Liver (tissue), 9 donors: ENCODE data around the gene UTF1. TPM values are rescaled to one million over a fixed set of nuclear protein-coding genes. Genes with fewer than 3 reads are reported as not detected.
A peak's percentile ranks its signal among the peaks of the same experiment; 100 is the strongest.

Source experiments
- DNase-seq: peaks from one replicate; pipeline ENCODE4 v3.0.0-alpha.2; 2017; ENCODE audit warnings: low spot score
- H3K27ac ChIP-seq, 2 donors: one replicate each; pipeline ENCODE4 v1.7.0; 2013; ENCODE audit warnings: inconsistent platforms in 2 of 2, low read length in 2 of 2, control low read depth in 1 of 2, low read depth in 1 of 2, mild to moderate bottlenecking in 1 of 2
- H3K27me3 ChIP-seq, 4 donors: one replicate each; pipeline versions ENCODE4 v1.6.1 to v1.7.0; 2013; ENCODE audit warnings: low read length in 3 of 4, inconsistent platforms in 1 of 4, mild to moderate bottlenecking in 1 of 4, moderate library complexity in 1 of 4; ENCODE audit not compliant: control insufficient read depth in 4 of 4, insufficient read depth in 4 of 4
- H3K36me3 ChIP-seq, 4 donors: one replicate each; pipeline versions ENCODE4 v1.6.1 to v1.7.0; 2013; ENCODE audit warnings: low read length in 3 of 4, mild to moderate bottlenecking in 3 of 4, low read depth in 1 of 4, moderate library complexity in 1 of 4; ENCODE audit not compliant: control insufficient read depth in 4 of 4, insufficient read depth in 3 of 4
- H3K4me1 ChIP-seq, 4 donors: one replicate each; pipeline versions ENCODE4 v1.6.1 to v1.7.0; 2013; ENCODE audit warnings: low read length in 3 of 4, mild to moderate bottlenecking in 3 of 4, moderate library complexity in 1 of 4; ENCODE audit not compliant: control insufficient read depth in 4 of 4, insufficient read depth in 4 of 4
- H3K4me3 ChIP-seq, 3 donors: one replicate each; pipeline versions ENCODE4 v1.6.1 to v1.7.0; 2013; ENCODE audit warnings: low read length in 3 of 3, control low read depth in 1 of 3, low read depth in 1 of 3, mild to moderate bottlenecking in 1 of 3
- H3K9ac ChIP-seq, 2 donors: one replicate each; pipeline ENCODE4 v1.7.0; 2013; ENCODE audit warnings: low read length in 2 of 2, mild to moderate bottlenecking in 2 of 2, moderate library complexity in 2 of 2, control low read depth in 1 of 2, low read depth in 1 of 2
- H3K9me3 ChIP-seq, 4 donors: one replicate each; pipeline versions ENCODE4 v1.6.1 to v1.7.0; 2013; ENCODE audit warnings: low read length in 3 of 4; ENCODE audit not compliant: control insufficient read depth in 4 of 4
- EGR1 ChIP-seq, 2 donors: IDR thresholded peaks; 2 replicates each; pipeline ENCODE4 v1.6.1; 2016 to 2018; ENCODE audit warnings: antibody characterized with exemption in 2 of 2, low read depth in 2 of 2
- GABPA ChIP-seq, 2 donors: IDR thresholded peaks in 1 of 2; conservative IDR thresholded peaks in 1 of 2; 2 replicates each; pipeline ENCODE4 v1.6.1; 2016; ENCODE audit warnings: antibody characterized with exemption in 2 of 2, mild to moderate bottlenecking in 1 of 2, moderate library complexity in 1 of 2
- HNF4G ChIP-seq: IDR thresholded peaks from 2 replicates; pipeline ENCODE4 v1.6.1; 2016; ENCODE audit warnings: antibody characterized with exemption
- JUND ChIP-seq, 2 donors: IDR thresholded peaks; 2 replicates each; pipeline ENCODE4 v1.6.1; 2016; ENCODE audit warnings: antibody characterized with exemption in 2 of 2
- RAD21 ChIP-seq, 2 donors: IDR thresholded peaks; 2 replicates each; pipeline ENCODE4 v1.6.1; 2016; ENCODE audit warnings: antibody characterized with exemption in 2 of 2, mild to moderate bottlenecking in 2 of 2
- RXRA ChIP-seq, 2 donors: IDR thresholded peaks; 2 replicates each; pipeline ENCODE4 v1.6.1; 2017 to 2018; ENCODE audit warnings: antibody characterized with exemption in 2 of 2, mild to moderate bottlenecking in 1 of 2
- YY1 ChIP-seq: IDR thresholded peaks from 2 replicates; pipeline ENCODE4 v1.6.1; 2016; ENCODE audit warnings: antibody characterized with exemption, mild to moderate bottlenecking
- WGBS: extraction: QIAGEN DNeasy Blood & Tissue Kit; methylation state at CpG from one replicate; pipeline ENCODE4 v1.1.7; 2013; 5-methylcytosine and 5-hydroxymethylcytosine counted together
- polyA plus RNA-seq, 2 donors: library from polyadenylated mRNA; stranded (reverse) in 1 of 2; unstranded in 1 of 2; fragments of 200-250 nt in 1 of 2; fragments of >200 nt in 1 of 2; fragmentation: Nextera tagmentation in 1 of 2; extraction: Ambion mirVana in 1 of 2; gene quantifications; one replicate each; pipeline versions ENCODE4 v1.2.1 to v1.2.3, GENCODE V29; 2013 to 2015
- total RNA-seq, 2 donors: library from RNA; depleted of rRNA; stranded (reverse); fragments of >200 nt; gene quantifications; one replicate each; pipeline ENCODE4 v1.2.3, GENCODE V29; 2014
- TF ChIP-seq, protein P1 (sequence below): IDR thresholded peaks from 2 replicates; pipeline ENCODE4 v1.6.1; 2016; ENCODE audit warnings: antibody characterized with exemption, mild to moderate bottlenecking
- TF ChIP-seq, protein P2 (sequence below): IDR thresholded peaks from 2 replicates; pipeline ENCODE4 v1.6.1; 2016; ENCODE audit warnings: antibody characterized with exemption
- donor health status: healthy.
- donor health status: healthy.
- donor health status: healthy.
- donor health status: healthy.
- donor health status: healthy.

UTF1 gene
- total and polyA plus RNA-seq, 4 donors: not detected

DNA sequence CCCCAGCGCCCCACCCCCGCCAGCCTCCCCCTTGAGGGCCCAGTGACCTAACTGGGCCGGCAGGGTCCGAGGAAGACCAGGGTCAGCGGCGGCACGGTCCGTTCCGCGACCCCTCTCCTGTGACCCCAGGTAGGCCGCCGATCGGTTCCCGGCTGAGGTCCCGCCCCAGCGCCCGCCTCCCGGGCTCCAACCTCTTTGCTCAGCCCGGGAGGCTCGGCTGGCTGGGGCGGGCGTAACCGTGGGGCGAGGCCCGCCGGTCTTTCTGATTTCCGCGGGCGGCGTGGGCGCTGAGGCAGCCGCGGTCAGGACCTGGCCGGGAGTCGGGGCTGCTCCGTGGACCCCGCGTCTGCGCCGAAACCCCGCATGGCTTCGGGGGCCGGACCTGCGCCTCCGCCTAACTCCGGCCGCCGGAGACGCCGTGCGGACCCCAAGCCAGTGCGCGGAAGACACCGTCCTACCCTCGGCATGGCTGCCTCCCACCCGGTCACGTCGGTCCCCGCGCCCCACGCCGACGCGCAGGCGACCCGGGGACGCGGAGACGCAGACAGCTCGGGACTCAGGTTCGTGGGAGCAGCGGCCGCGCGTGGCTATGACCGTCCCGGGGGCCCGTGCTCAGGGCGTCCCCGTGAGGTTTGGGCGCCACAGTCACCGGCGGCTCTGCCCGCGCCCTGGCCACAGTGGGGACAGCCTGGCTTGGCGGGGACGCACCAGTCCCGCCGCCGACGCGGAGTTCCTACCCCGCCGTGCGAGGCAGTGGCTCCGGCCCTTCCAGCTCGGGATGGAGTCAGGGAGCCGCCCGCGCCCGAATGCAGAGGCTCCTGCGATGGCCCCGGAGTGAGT, 6.6 kb downstream of the UTF1 start:
- H3K36me3 ChIP-seq: no peaks in the 10 kb centered on the region
- H3K4me3 ChIP-seq: peak overlapping the region in 1 of 3 donors; percentile 16
- DNase-seq: no peak
- H3K9me3 ChIP-seq: no peaks in the 10 kb centered on the region
- no peak overlapping the region for H3K27ac ChIP-seq
- WGBS: 2% methylated on average over 103 of the region's 103 CpGs
- TF ChIP-seq, protein P1, sequence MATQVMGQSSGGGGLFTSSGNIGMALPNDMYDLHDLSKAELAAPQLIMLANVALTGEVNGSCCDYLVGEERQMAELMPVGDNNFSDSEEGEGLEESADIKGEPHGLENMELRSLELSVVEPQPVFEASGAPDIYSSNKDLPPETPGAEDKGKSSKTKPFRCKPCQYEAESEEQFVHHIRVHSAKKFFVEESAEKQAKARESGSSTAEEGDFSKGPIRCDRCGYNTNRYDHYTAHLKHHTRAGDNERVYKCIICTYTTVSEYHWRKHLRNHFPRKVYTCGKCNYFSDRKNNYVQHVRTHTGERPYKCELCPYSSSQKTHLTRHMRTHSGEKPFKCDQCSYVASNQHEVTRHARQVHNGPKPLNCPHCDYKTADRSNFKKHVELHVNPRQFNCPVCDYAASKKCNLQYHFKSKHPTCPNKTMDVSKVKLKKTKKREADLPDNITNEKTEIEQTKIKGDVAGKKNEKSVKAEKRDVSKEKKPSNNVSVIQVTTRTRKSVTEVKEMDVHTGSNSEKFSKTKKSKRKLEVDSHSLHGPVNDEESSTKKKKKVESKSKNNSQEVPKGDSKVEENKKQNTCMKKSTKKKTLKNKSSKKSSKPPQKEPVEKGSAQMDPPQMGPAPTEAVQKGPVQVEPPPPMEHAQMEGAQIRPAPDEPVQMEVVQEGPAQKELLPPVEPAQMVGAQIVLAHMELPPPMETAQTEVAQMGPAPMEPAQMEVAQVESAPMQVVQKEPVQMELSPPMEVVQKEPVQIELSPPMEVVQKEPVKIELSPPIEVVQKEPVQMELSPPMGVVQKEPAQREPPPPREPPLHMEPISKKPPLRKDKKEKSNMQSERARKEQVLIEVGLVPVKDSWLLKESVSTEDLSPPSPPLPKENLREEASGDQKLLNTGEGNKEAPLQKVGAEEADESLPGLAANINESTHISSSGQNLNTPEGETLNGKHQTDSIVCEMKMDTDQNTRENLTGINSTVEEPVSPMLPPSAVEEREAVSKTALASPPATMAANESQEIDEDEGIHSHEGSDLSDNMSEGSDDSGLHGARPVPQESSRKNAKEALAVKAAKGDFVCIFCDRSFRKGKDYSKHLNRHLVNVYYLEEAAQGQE: no peak
- TF ChIP-seq JUND (IDR thresholded peaks at IDR 0.05) (no peak), GABPA (IDR thresholded peaks at IDR 0.05 in 1 of 2, conservative IDR thresholded peaks at IDR 0.05 in 1 of 2) (no peak), RXRA (IDR thresholded peaks at IDR 0.05) (no peak)
- TF ChIP-seq, protein P2, sequence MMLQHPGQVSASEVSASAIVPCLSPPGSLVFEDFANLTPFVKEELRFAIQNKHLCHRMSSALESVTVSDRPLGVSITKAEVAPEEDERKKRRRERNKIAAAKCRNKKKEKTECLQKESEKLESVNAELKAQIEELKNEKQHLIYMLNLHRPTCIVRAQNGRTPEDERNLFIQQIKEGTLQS: no peak
- no peak overlapping the region for H3K9ac ChIP-seq
- peaks cover 4 to 17% (median 11%) of the 10 kb centered on the region in 4 donors for H3K4me1 ChIP-seq
- H3K27me3 ChIP-seq: peaks cover 0 to 33% (median 0%) of the 10 kb centered on the region in 4 donors

- H3K9ac ChIP-seq: no peak overlapping the region
- peaks cover 4 to 17% (median 11%) of the 10 kb centered on the region in 4 donors for H3K4me1 ChIP-seq
- no peaks in the 10 kb centered on the region for H3K9me3 ChIP-seq
- no peak for DNase-seq
- no peak overlapping the region for H3K4me3 ChIP-seq
- H3K27ac ChIP-seq: no peak overlapping the region
- H3K27me3 ChIP-seq: peaks cover 0 to 33% (median 0%) of the 10 kb centered on the region in 4 donors
- no peak for TF ChIP-seq HNF4G
- no peaks in the 10 kb centered on the region for H3K36me3 ChIP-seq
- 5% methylated on average over 32 of the region's 32 CpGs for WGBS
Observed at GRCh38 chr10:133237241-133237587, 7.2 kb downstream of the UTF1 start.

DNA sequence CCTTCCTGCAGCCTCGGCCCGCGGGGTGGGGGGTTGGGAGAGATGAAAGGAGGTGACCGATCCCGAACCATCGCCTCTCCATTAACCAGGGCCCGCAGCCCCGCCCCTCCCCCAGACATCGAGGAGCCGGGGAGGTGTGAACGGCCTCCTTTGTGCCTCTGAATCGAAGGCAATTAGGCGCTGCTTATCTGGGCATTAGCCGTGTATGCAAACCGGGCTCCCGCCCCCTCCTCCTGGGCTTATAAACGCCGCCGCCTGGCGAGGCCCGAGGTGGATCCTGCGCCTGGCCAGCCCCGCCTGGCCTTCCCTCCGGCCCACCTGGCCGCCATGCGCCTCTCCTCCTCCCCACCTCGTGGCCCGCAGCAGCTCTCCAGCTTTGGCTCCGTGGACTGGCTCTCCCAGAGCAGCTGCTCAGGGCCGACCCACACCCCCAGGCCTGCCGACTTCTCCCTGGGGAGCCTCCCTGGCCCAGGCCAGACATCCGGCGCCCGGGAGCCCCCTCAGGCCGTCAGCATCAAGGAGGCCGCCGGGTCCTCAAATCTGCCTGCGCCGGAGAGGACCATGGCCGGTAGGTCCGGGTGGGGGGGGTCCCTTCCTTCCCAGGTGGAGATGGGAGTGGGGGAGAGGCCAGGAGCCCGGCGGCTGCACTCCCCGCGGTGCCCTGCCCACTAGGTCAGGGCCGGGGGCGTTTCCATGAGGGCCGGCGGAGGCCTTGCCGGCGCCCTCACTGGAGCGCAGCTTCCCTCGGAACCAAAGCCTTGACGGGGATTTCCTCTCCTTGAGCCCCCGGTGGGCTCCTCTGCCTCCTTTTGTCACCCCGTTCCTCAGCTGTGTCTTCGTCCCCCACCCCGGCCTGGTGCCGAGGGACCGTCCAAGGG, 7.8 kb downstream of the UTF1 start, which contains the start of gene VENTX:
VENTX (plus strand) TSS at position 268 of the 878 bp plus-strand sequence; CDS start at position 328, 60 bp downstream.
- no peaks in the 10 kb centered on the region for H3K36me3 ChIP-seq
- no peak within 1 kb of the TSS for H3K27ac ChIP-seq
- peak within 1 kb of the TSS in 1 of 3 donors; percentile 16 for H3K4me3 ChIP-seq
- 11% methylated on average over 60 of the region's 60 CpGs for WGBS
- TF ChIP-seq RAD21 (IDR thresholded peaks at IDR 0.05) (no peak), EGR1 (IDR thresholded peaks at IDR 0.05; ENCODE audit: low read depth in 2 of 2) (no peak), YY1 (no peak), RXRA (IDR thresholded peaks at IDR 0.05) (no peak)
- no peak for DNase-seq
- H3K9ac ChIP-seq: no peak within 1 kb of the TSS
- peaks cover 4 to 17% (median 11%) of the 10 kb centered on the region in 4 donors for H3K4me1 ChIP-seq
- no peaks in the 10 kb centered on the region for H3K9me3 ChIP-seq
- H3K27me3 ChIP-seq: peaks cover 0 to 33% (median 1%) of the 10 kb centered on the region in 4 donors
